Fibroblast of mammary gland (primary cell): ENCODE measurements around the gene KIF20B.

Experiments used
- DNase-seq: peaks from one replicate; pipeline ENCODE4 v3.0.0-alpha.2; 2010; ENCODE audit warnings: low read depth
- H3K4me3 ChIP-seq: 2 replicates; pipeline ENCODE4 v1.5.1; 2011; ENCODE audit warnings: low read depth, mild to moderate bottlenecking, low read length, moderate library complexity; ENCODE audit not compliant: control insufficient read depth
- CTCF ChIP-seq: conservative IDR thresholded peaks from 2 replicates; pipeline ENCODE4 v1.5.1; 2011; ENCODE audit warnings: low read depth, low read length, inconsistent platforms; ENCODE audit not compliant: control insufficient read depth, insufficient read depth

KIF20B gene

GRCh38 chr10:89701242-89702120 lies at the start of gene KIF20B:
Gene KIF20B, plus strand, starts transcription at chr10:89701590. Its CDS starts 3,705 bp downstream, at chr10:89705295.
- no peak for TF ChIP-seq CTCF
- peak; percentile 96 for DNase-seq
- H3K4me3 ChIP-seq, result peak within 1 kb of the TSS; percentile 98

DNA sequence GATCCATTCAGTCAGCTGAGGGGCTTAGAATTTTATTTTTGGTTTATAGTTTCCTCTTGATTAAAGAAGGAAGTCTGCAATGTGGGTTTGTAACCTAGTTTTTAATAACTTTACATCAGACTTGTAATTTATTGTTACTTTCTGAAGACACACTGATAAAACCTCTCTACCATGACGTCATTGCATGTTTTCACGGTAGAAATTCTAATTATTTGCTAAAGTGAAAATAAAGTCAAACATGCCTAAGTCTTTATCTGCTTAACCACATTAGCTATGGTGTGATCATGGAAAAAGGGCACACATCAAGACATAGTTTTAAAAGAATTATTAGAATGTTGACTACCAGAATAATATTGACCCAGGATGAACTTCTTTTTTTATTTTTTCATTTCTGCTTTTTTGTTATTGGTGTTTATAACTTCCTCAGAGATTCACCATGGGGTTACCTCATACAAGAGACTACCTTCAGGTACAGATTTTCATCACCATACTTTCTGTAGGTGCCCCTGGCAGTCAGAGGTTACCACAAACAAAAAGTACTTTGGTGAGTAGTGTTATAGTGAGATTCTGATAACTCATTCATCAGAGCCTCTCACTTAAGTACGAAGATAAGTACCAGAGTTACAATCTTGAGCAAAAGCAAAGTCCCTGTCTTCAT lies 49.3 kb upstream of the KIF20B start:
- no peak for TF ChIP-seq CTCF
- no peak overlapping the region for H3K4me3 ChIP-seq
- DNase-seq, result no peak

- no peak overlapping the region for H3K4me3 ChIP-seq
- TF ChIP-seq CTCF, result no peak
- DNase-seq, result no peak
These were observed 48.5 kb upstream of the KIF20B start for GRCh38 chr10:89652806-89653370.

GRCh38 chr10:89653410-89653869 lies 48.0 kb upstream of the KIF20B start:
- no peak for TF ChIP-seq CTCF
- H3K4me3 ChIP-seq, result no peak overlapping the region
- DNase-seq, result peak; percentile 17

GRCh38 chr10:89655722-89656121 lies 45.7 kb upstream of the KIF20B start:
- no peak for DNase-seq
- no peak overlapping the region for H3K4me3 ChIP-seq
- TF ChIP-seq CTCF, result no peak

DNA sequence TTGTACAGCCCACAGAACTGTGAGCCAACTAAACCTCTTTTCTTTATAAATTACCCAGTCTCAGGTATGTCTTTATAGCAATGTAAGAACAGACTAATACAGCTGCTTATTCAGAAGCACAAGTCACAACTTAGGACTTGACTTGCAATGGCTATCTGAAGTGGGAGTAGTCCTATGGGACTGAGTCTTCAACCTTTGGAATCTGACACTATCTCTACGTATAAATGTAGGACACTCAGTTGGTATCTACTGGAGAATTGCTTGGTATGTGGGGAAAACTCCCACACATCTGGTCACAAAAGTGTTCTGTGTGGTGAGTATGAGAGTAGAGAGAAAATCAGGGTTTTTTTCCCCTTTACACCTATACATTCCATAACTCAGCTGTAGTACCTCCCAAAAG lies 44.1 kb upstream of the KIF20B start:
- DNase-seq, result no peak
- H3K4me3 ChIP-seq, result no peak overlapping the region
- no peak for TF ChIP-seq CTCF
